Subcutaneous abdominal adipose tissue (tissue), 5 donors: ENCODE data around the gene ADARB2.

ENCODE experiments used
- H3K27ac ChIP-seq: one replicate; pipeline ENCODE4 v1.7.0; 2013; ENCODE audit warnings: low read depth, mild to moderate bottlenecking, inconsistent platforms, low read length, moderate library complexity
- H3K27me3 ChIP-seq, 5 donors: one replicate each; pipeline ENCODE4 v1.7.0; 2013; ENCODE audit warnings: low read length in 5 of 5, inconsistent platforms in 1 of 5; ENCODE audit not compliant: control insufficient read depth in 5 of 5, insufficient read depth in 4 of 5
- H3K36me3 ChIP-seq, 5 donors: one replicate each; pipeline ENCODE4 v1.7.0; 2013; ENCODE audit warnings: low read length in 5 of 5; ENCODE audit not compliant: control insufficient read depth in 5 of 5, insufficient read depth in 5 of 5
- H3K4me1 ChIP-seq, 5 donors: one replicate each; pipeline ENCODE4 v1.7.0; 2013; ENCODE audit warnings: low read length in 5 of 5, mild to moderate bottlenecking in 3 of 5, moderate library complexity in 1 of 5; ENCODE audit not compliant: control insufficient read depth in 5 of 5, insufficient read depth in 5 of 5
- H3K4me3 ChIP-seq, 5 donors: one replicate each; pipeline ENCODE4 v1.7.0; 2013; ENCODE audit warnings: low read length in 5 of 5, low read depth in 1 of 5
- H3K9ac ChIP-seq, 5 donors: one replicate each; pipeline ENCODE4 v1.7.0; 2013; ENCODE audit warnings: low read length in 5 of 5, mild to moderate bottlenecking in 4 of 5, moderate library complexity in 3 of 5
- H3K9me3 ChIP-seq, 5 donors: one replicate each; pipeline ENCODE4 v1.7.0; 2013; ENCODE audit warnings: low read length in 5 of 5; ENCODE audit not compliant: control insufficient read depth in 5 of 5
- donor health status: healthy.
- donor health status: healthy.
- donor health status: healthy.
- donor health status: healthy.
- donor health status: healthy.

The ADARB2 gene

GRCh38 chr10:1648648-1649047 is 88.7 kb downstream of the ADARB2 start:
- H3K4me3 ChIP-seq, result no peak overlapping the region

GRCh38 chr10:1646332-1646731 is 91.0 kb downstream of the ADARB2 start:
- Histone ChIP-seq H3K36me3 (no peaks in the 10 kb centered on the region), H3K27ac (no peak overlapping the region), H3K9ac (no peak overlapping the region), H3K4me1 (no peaks in the 10 kb centered on the region), H3K27me3 (peaks cover 0 to 12% (median 7%) of the 10 kb centered on the region in 5 donors), H3K4me3 (no peak overlapping the region), H3K9me3 (peaks cover 0 to 3% (median 0%) of the 10 kb centered on the region in 5 donors)

More at GRCh38 chr10:1648648-1649047, 88.7 kb downstream of the ADARB2 start:
- Histone ChIP-seq H3K9me3 (peaks cover 0 to 3% (median 0%) of the 10 kb centered on the region in 5 donors), H3K4me1 (no peaks in the 10 kb centered on the region), H3K36me3 (no peaks in the 10 kb centered on the region), H3K27me3 (peaks cover 0 to 12% (median 4%) of the 10 kb centered on the region in 5 donors), H3K9ac (no peak overlapping the region), H3K27ac (no peak overlapping the region)

GRCh38 chr10:1645896-1646295 is 91.4 kb downstream of the ADARB2 start:
- H3K9me3 ChIP-seq, result peaks cover 0 to 3% (median 0%) of the 10 kb centered on the region in 5 donors
- H3K36me3 ChIP-seq, result no peaks in the 10 kb centered on the region
- no peaks in the 10 kb centered on the region for H3K4me1 ChIP-seq
- peaks cover 0 to 9% (median 7%) of the 10 kb centered on the region in 5 donors for H3K27me3 ChIP-seq
- no peak overlapping the region for H3K27ac ChIP-seq
- no peak overlapping the region for H3K9ac ChIP-seq
- no peak overlapping the region for H3K4me3 ChIP-seq

- Histone ChIP-seq H3K27me3 (peaks cover 0 to 9% (median 3%) of the 10 kb centered on the region in 5 donors), H3K9ac (no peak overlapping the region), H3K4me1 (no peaks in the 10 kb centered on the region), H3K36me3 (no peaks in the 10 kb centered on the region), H3K9me3 (peaks cover 0 to 3% (median 0%) of the 10 kb centered on the region in 5 donors), H3K27ac (no peak overlapping the region), H3K4me3 (no peak overlapping the region)
Measured at GRCh38 chr10:1644191-1644711, 93.1 kb downstream of the ADARB2 start.

GRCh38 chr10:1643908-1644179 is 93.5 kb downstream of the ADARB2 start:
- no peaks in the 10 kb centered on the region for H3K4me1 ChIP-seq
- no peaks in the 10 kb centered on the region for H3K36me3 ChIP-seq
- H3K27me3 ChIP-seq, result peaks cover 0 to 9% (median 5%) of the 10 kb centered on the region in 5 donors
- no peak overlapping the region for H3K4me3 ChIP-seq
- H3K27ac ChIP-seq, result no peak overlapping the region
- no peak overlapping the region for H3K9ac ChIP-seq
- H3K9me3 ChIP-seq, result peaks cover 0 to 3% (median 0%) of the 10 kb centered on the region in 5 donors

- Histone ChIP-seq H3K4me1 (no peaks in the 10 kb centered on the region), H3K9me3 (peaks cover 0 to 3% (median 0%) of the 10 kb centered on the region in 5 donors)
Measured at GRCh38 chr10:1643161-1643907, 94.0 kb downstream of the ADARB2 start.

GRCh38 chr10:1642600-1643160 is 94.6 kb downstream of the ADARB2 start:
- no peak overlapping the region for H3K4me3 ChIP-seq
- H3K27me3 ChIP-seq, result peaks cover 0 to 9% (median 6%) of the 10 kb centered on the region in 5 donors
- H3K36me3 ChIP-seq, result no peaks in the 10 kb centered on the region
- H3K9me3 ChIP-seq, result peaks cover 0 to 3% (median 0%) of the 10 kb centered on the region in 5 donors
- no peak overlapping the region for H3K27ac ChIP-seq
- H3K4me1 ChIP-seq, result no peaks in the 10 kb centered on the region
- no peak overlapping the region for H3K9ac ChIP-seq

More at GRCh38 chr10:1643161-1643907, 94.0 kb downstream of the ADARB2 start:
- H3K9ac ChIP-seq, result no peak overlapping the region
- no peak overlapping the region for H3K27ac ChIP-seq
- H3K4me3 ChIP-seq, result no peak overlapping the region
- no peaks in the 10 kb centered on the region for H3K36me3 ChIP-seq
- H3K27me3 ChIP-seq, result peaks cover 0 to 9% (median 6%) of the 10 kb centered on the region in 5 donors

- Histone ChIP-seq H3K27me3 (peaks cover 0 to 9% (median 6%) of the 10 kb centered on the region in 5 donors), H3K9me3 (peaks cover 0 to 3% (median 0%) of the 10 kb centered on the region in 5 donors), H3K36me3 (no peaks in the 10 kb centered on the region), H3K27ac (no peak overlapping the region), H3K4me1 (no peaks in the 10 kb centered on the region), H3K9ac (no peak overlapping the region), H3K4me3 (no peak overlapping the region)
Measured at GRCh38 chr10:1641402-1641801, 95.9 kb downstream of the ADARB2 start.

GRCh38 chr10:1638889-1639419 is 98.4 kb downstream of the ADARB2 start:
- no peak overlapping the region for H3K4me3 ChIP-seq
- no peak overlapping the region for H3K27ac ChIP-seq
- H3K4me1 ChIP-seq, result no peaks in the 10 kb centered on the region
- no peaks in the 10 kb centered on the region for H3K9me3 ChIP-seq
- peaks cover 0 to 10% (median 4%) of the 10 kb centered on the region in 5 donors for H3K27me3 ChIP-seq
- H3K9ac ChIP-seq, result no peak overlapping the region
- H3K36me3 ChIP-seq, result no peaks in the 10 kb centered on the region

GRCh38 chr10:1635340-1635739 is 102.0 kb downstream of the ADARB2 start:
- H3K27ac ChIP-seq, result no peak overlapping the region
- no peaks in the 10 kb centered on the region for H3K4me1 ChIP-seq
- H3K27me3 ChIP-seq, result peaks cover 0 to 16% (median 8%) of the 10 kb centered on the region in 5 donors
- peaks cover 0 to 7% (median 4%) of the 10 kb centered on the region in 5 donors for H3K9me3 ChIP-seq
- no peaks in the 10 kb centered on the region for H3K36me3 ChIP-seq
- no peak overlapping the region for H3K9ac ChIP-seq
- no peak overlapping the region for H3K4me3 ChIP-seq
